ENCODE results near the gene GPC6. TPM values are rescaled to one million over a fixed set of nuclear protein-coding genes. Genes with fewer than 3 reads are reported as not detected.
A peak's percentile ranks its signal among the peaks of the same experiment; 100 is the strongest.

GPC6 gene
- total and polyA plus RNA-seq, 12 donors: 0.15 to 5.4 (median 2.5) TPM

GRCh38 chr13:94153586-94153985 lies 927.0 kb downstream of the GPC6 start:
- intact Hi-C loops (cut with DNase I): no loop called here
- 95 to 100% methylated on average over 2 of the region's 2 CpGs for WGBS, 2 donors
- Histone ChIP-seq H3K27ac (no peak overlapping the region), H3K4me3 (no peak overlapping the region), H3K4me1 (peaks cover 0 to 8% (median 0%) of the 10 kb centered on the region in 9 donors), H3K9me3 (no peaks in the 10 kb centered on the region), H3K36me3 (no peaks in the 10 kb centered on the region), H3K27me3 (no peaks in the 10 kb centered on the region)
- ATAC-seq (no peak), DNase-seq (no peak)
- no peak for TF ChIP-seq CTCF (IDR thresholded peaks at IDR 0.05)

DNA sequence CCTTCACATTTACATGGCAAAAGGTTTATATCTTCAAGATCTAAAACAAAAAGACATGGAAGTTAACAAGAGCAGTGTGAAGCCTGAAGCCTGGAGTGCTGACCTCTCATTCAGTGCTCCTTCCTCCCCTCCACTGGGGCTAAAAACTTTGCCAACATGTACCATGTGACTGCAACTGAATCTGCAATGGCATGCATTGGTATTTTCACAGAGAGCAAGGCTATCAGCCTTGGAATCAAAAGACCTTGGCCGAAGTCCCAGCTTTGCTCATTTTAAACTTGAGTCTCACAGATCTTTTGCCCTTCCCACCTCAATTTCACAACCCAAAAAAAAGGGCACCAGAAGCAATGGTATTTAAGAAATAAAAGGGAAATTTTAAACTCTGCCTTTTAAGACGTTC lies 927.8 kb downstream of the GPC6 start:
- DNase-seq: no peak
- intact Hi-C loops (cut with DNase I): no loop called here
- Histone ChIP-seq H3K36me3 (no peaks in the 10 kb centered on the region), H3K27ac (no peak overlapping the region), H3K9me3 (no peaks in the 10 kb centered on the region), H3K4me3 (no peak overlapping the region), H3K27me3 (no peaks in the 10 kb centered on the region), H3K4me1 (peaks cover 0 to 8% (median 0%) of the 10 kb centered on the region in 9 donors)
- ATAC-seq: peak in 1 of 8 donors; percentile 36
- no peak for TF ChIP-seq CTCF (IDR thresholded peaks at IDR 0.05)
- WGBS, 2 donors: 36 to 54% methylated on average over 2 of the region's 2 CpGs

- Histone ChIP-seq H3K9me3 (peaks cover 0 to 5% (median 0%) of the 10 kb centered on the region in 11 donors), H3K27ac (no peak overlapping the region), H3K4me3 (no peak overlapping the region), H3K27me3 (no peaks in the 10 kb centered on the region), H3K4me1 (peaks cover 0 to 8% (median 0%) of the 10 kb centered on the region in 9 donors), H3K36me3 (no peaks in the 10 kb centered on the region)
- intact Hi-C loops (cut with DNase I): no loop called here
- peak; percentile 30 to 89 (median 61) for ATAC-seq
- TF ChIP-seq CTCF (IDR thresholded peaks at IDR 0.05): no peak
- DNase-seq: no peak
- 43 to 49% methylated on average over 2 of the region's 2 CpGs for WGBS, 2 donors
Measured at GRCh38 chr13:94157705-94158218, 931.2 kb downstream of the GPC6 start.

- H3K9me3 ChIP-seq: peaks cover 0 to 5% (median 0%) of the 10 kb centered on the region in 11 donors
- H3K36me3 ChIP-seq: no peaks in the 10 kb centered on the region
- no peak overlapping the region for H3K4me3 ChIP-seq
- no peaks in the 10 kb centered on the region for H3K27me3 ChIP-seq
- peaks cover 0 to 8% (median 0%) of the 10 kb centered on the region in 9 donors for H3K4me1 ChIP-seq
- ATAC-seq (no peak), DNase-seq (no peak)
- no peak for TF ChIP-seq CTCF (IDR thresholded peaks at IDR 0.05)
- intact Hi-C loops (cut with DNase I): no loop called here
- WGBS, 2 donors: 84 to 87% methylated on average over 2 of the region's 2 CpGs
- no peak overlapping the region for H3K27ac ChIP-seq
Measured at GRCh38 chr13:94160875-94161274, 934.3 kb downstream of the GPC6 start.

All from heart right ventricle (tissue), 16 donors.